ENCODE measurements around the gene FFAR2.

GRCh38 chr19:35476149-35476548 is 28.1 kb downstream of the FFAR2 start:
- TF ChIP-seq CTCF (IDR thresholded peaks at IDR 0.05; ENCODE audit: low read depth, low read length): peak; percentile 26
- TF ChIP-seq, protein P1, sequence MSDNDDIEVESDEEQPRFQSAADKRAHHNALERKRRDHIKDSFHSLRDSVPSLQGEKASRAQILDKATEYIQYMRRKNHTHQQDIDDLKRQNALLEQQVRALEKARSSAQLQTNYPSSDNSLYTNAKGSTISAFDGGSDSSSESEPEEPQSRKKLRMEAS (IDR thresholded peaks at IDR 0.05; ENCODE audit: low read depth, low read length): no peak
- TF ChIP-seq POLR2A (IDR thresholded peaks at IDR 0.05; ENCODE audit: extremely low read depth, insufficient read length): no peak

All from NB4 (cell line).